SH-SY5Y (cell line): Measurements from ENCODE around the gene CCR8.

Experiments used
- GATA2 ChIP-seq: IDR thresholded peaks from 2 replicates; pipeline ENCODE4 v1.6.1; 2011; ENCODE audit warnings: mild to moderate bottlenecking, low read depth, low read length
- GATA3 ChIP-seq: IDR thresholded peaks from 2 replicates; pipeline ENCODE4 v1.6.1; 2011; ENCODE audit warnings: low read depth, mild to moderate bottlenecking, low read length, moderate library complexity

GRCh38 chr3:39292961-39293360 is 36.5 kb upstream of the CCR8 start:
- TF ChIP-seq GATA3 (no peak), GATA2 (no peak)
